ENCODE results near the gene RNF215. TPM values are rescaled to one million over a fixed set of nuclear protein-coding genes. Genes with fewer than 3 reads are reported as not detected.

The RNF215 gene
- total RNA-seq, 1 donor from 2014 or later: 24.5 TPM

- H3K4me2 ChIP-seq (ENCODE audit: low read length): peak overlapping the region; percentile 8
- DNase-seq (ENCODE audit: low read depth): no peak
- Mint-ChIP-seq H3K36me3 (ENCODE audit: low read depth, unreplicated experiment) (no peaks in the 10 kb centered on the region), H3K27me3 (ENCODE audit: low read depth, unreplicated experiment) (peaks cover 6% of the 10 kb centered on the region), H3K4me3 (ENCODE audit: unreplicated experiment) (no peak overlapping the region), H3K9me3 (ENCODE audit: unreplicated experiment) (peaks cover 5% of the 10 kb centered on the region), H3K4me1 (ENCODE audit: low read depth, unreplicated experiment) (peaks cover 13% of the 10 kb centered on the region), H3K27ac (ENCODE audit: unreplicated experiment) (no peak overlapping the region)
- H3K4me3 ChIP-seq (ENCODE audit: insufficient read depth, low read depth, low read length): no peak overlapping the region
- no peak overlapping the region for H2AFZ ChIP-seq (ENCODE audit: low read depth, low read length)
- no peak overlapping the region for H3K9ac ChIP-seq (ENCODE audit: low read length)
- peaks cover 19% of the 10 kb centered on the region for H3K79me2 ChIP-seq (ENCODE audit: insufficient read depth, low read length)
- TF ChIP-seq EZH2 (IDR thresholded peaks at IDR 0.05; ENCODE audit: insufficient read depth, low read length): no peak
- TF ChIP-seq CTCF (IDR thresholded peaks at IDR 0.05; ENCODE audit: insufficient read depth, low read depth, low read length): no peak
- peaks cover 24% of the 10 kb centered on the region for H3K4me1 ChIP-seq (ENCODE audit: insufficient read depth, low read length)
- H3K27ac ChIP-seq (ENCODE audit: low read depth, low read length): no peak overlapping the region
- H3K9me3 ChIP-seq (ENCODE audit: insufficient read depth, low read depth, low read length): peaks cover 3% of the 10 kb centered on the region
- no peak for FAIRE-seq
- no peaks in the 10 kb centered on the region for H3K36me3 ChIP-seq (ENCODE audit: insufficient read depth, low read length)
- peaks cover 6% of the 10 kb centered on the region for H4K20me1 ChIP-seq (ENCODE audit: insufficient read depth, low read length)
- H3K27me3 ChIP-seq (ENCODE audit: insufficient read depth, low read length): no peaks in the 10 kb centered on the region
These were observed 5.6 kb upstream of the RNF215 start for GRCh38 chr22:30392661-30393321.

DNA sequence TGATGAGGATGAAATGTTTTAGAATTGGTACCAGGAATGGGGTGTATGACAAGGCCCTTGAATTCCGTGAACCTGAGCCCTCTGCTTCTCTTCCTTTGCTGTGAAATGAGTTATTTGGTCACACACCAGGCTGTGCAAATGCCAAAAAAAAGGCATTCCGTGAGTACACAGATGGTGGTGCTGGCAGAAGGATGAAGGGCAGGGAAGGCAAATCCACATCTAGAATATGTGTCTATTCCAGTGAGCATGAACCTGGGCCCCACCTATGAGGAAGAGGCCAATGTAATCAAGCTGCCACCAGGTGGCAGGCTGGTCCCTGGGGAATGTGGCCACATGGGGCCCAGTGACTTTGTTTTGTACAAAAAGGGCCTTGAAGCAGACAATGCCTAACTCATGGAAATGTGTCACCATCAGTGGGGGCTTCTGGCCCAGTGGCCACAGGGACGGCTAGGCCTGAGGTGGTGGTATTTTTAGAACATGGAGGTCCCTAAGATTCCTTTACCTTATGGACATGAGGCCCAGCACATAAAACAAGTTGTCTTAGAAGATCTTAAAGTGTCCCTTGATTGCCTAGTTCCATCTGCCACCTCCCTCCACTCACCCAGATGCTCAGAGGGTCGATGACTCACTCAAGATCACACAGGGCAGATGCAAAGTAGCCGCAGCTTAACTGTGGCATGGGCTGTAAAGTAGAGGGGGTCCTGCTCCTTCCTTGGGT, 3.9 kb upstream of the RNF215 start:
- peak overlapping the region; percentile 10 for H3K27ac ChIP-seq (ENCODE audit: low read depth, low read length)
- peaks cover 3% of the 10 kb centered on the region for H3K36me3 Mint-ChIP-seq (ENCODE audit: low read depth, unreplicated experiment)
- H3K9me3 ChIP-seq (ENCODE audit: insufficient read depth, low read depth, low read length): peaks cover 3% of the 10 kb centered on the region
- H3K4me1 Mint-ChIP-seq (ENCODE audit: low read depth, unreplicated experiment): peaks cover 14% of the 10 kb centered on the region
- TF ChIP-seq CTCF (IDR thresholded peaks at IDR 0.05; ENCODE audit: insufficient read depth, low read depth, low read length) (peak; percentile 72), EZH2 (IDR thresholded peaks at IDR 0.05; ENCODE audit: insufficient read depth, low read length) (no peak)
- H3K4me2 ChIP-seq (ENCODE audit: low read length): no peak overlapping the region
- peaks cover 10% of the 10 kb centered on the region for H3K79me2 ChIP-seq (ENCODE audit: insufficient read depth, low read length)
- FAIRE-seq (no peak), DNase-seq (ENCODE audit: low read depth) (peak; percentile 52)
- peaks cover 3% of the 10 kb centered on the region for H4K20me1 ChIP-seq (ENCODE audit: insufficient read depth, low read length)
- H3K4me3 Mint-ChIP-seq (ENCODE audit: unreplicated experiment): no peak overlapping the region
- peak overlapping the region; percentile 64 for H3K27ac Mint-ChIP-seq (ENCODE audit: unreplicated experiment)
- H3K4me1 ChIP-seq (ENCODE audit: insufficient read depth, low read length): peaks cover 26% of the 10 kb centered on the region
- no peaks in the 10 kb centered on the region for H3K27me3 ChIP-seq (ENCODE audit: insufficient read depth, low read length)
- peaks cover 6% of the 10 kb centered on the region for H3K27me3 Mint-ChIP-seq (ENCODE audit: low read depth, unreplicated experiment)
- no peak overlapping the region for H3K9ac ChIP-seq (ENCODE audit: low read length)
- H3K9me3 Mint-ChIP-seq (ENCODE audit: unreplicated experiment): peaks cover 5% of the 10 kb centered on the region
- no peak overlapping the region for H2AFZ ChIP-seq (ENCODE audit: low read depth, low read length)
- no peaks in the 10 kb centered on the region for H3K36me3 ChIP-seq (ENCODE audit: insufficient read depth, low read length)
- no peak overlapping the region for H3K4me3 ChIP-seq (ENCODE audit: insufficient read depth, low read depth, low read length)

DNA sequence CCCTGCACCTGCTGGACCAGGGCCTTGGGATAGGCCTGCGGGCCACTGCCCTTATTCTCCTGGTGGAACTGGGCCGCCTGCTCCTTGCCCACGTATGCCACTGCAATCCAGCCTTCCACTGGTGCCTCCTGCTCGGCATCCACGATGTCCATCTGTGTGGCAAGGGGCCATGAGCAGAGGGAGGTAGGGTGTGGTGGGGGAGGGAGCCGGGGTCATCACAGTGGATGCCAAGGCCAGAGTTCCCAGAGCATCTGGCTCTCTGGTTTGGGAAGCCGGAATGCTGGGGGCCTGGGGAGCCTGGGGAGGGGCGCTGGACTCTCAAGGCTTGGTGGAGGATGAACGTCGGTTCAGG, 627 bp downstream of the RNF215 start:
- peak overlapping the region; percentile 99 for H3K4me2 ChIP-seq (ENCODE audit: low read length)
- peaks cover 12% of the 10 kb centered on the region for H4K20me1 ChIP-seq (ENCODE audit: insufficient read depth, low read length)
- Mint-ChIP-seq H3K36me3 (ENCODE audit: low read depth, unreplicated experiment) (peaks cover 10% of the 10 kb centered on the region), H3K4me3 (ENCODE audit: unreplicated experiment) (peak overlapping the region; percentile 89), H3K27me3 (ENCODE audit: low read depth, unreplicated experiment) (no peaks in the 10 kb centered on the region), H3K27ac (ENCODE audit: unreplicated experiment) (peak overlapping the region; percentile 77), H3K9me3 (ENCODE audit: unreplicated experiment) (peaks cover 5% of the 10 kb centered on the region), H3K4me1 (ENCODE audit: low read depth, unreplicated experiment) (peaks cover 10% of the 10 kb centered on the region)
- H3K79me2 ChIP-seq (ENCODE audit: insufficient read depth, low read length): peaks cover 12% of the 10 kb centered on the region
- peak overlapping the region; percentile 72 for H3K4me3 ChIP-seq (ENCODE audit: insufficient read depth, low read depth, low read length)
- peak overlapping the region; percentile 89 for H3K9ac ChIP-seq (ENCODE audit: low read length)
- H3K36me3 ChIP-seq (ENCODE audit: insufficient read depth, low read length): peaks cover 3% of the 10 kb centered on the region
- H3K4me1 ChIP-seq (ENCODE audit: insufficient read depth, low read length): peaks cover 19% of the 10 kb centered on the region
- peaks cover 3% of the 10 kb centered on the region for H3K9me3 ChIP-seq (ENCODE audit: insufficient read depth, low read depth, low read length)
- TF ChIP-seq CTCF (IDR thresholded peaks at IDR 0.05; ENCODE audit: insufficient read depth, low read depth, low read length): no peak
- TF ChIP-seq EZH2 (IDR thresholded peaks at IDR 0.05; ENCODE audit: insufficient read depth, low read length): no peak
- FAIRE-seq: no peak
- H3K27ac ChIP-seq (ENCODE audit: low read depth, low read length): peak overlapping the region; percentile 61
- no peaks in the 10 kb centered on the region for H3K27me3 ChIP-seq (ENCODE audit: insufficient read depth, low read length)
- DNase-seq (ENCODE audit: low read depth): no peak
- H2AFZ ChIP-seq (ENCODE audit: low read depth, low read length): peak overlapping the region; percentile 73
